Measurements from ENCODE around the gene SLC11A1.

Gene SLC11A1, protein sequence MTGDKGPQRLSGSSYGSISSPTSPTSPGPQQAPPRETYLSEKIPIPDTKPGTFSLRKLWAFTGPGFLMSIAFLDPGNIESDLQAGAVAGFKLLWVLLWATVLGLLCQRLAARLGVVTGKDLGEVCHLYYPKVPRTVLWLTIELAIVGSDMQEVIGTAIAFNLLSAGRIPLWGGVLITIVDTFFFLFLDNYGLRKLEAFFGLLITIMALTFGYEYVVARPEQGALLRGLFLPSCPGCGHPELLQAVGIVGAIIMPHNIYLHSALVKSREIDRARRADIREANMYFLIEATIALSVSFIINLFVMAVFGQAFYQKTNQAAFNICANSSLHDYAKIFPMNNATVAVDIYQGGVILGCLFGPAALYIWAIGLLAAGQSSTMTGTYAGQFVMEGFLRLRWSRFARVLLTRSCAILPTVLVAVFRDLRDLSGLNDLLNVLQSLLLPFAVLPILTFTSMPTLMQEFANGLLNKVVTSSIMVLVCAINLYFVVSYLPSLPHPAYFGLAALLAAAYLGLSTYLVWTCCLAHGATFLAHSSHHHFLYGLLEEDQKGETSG

DNA sequence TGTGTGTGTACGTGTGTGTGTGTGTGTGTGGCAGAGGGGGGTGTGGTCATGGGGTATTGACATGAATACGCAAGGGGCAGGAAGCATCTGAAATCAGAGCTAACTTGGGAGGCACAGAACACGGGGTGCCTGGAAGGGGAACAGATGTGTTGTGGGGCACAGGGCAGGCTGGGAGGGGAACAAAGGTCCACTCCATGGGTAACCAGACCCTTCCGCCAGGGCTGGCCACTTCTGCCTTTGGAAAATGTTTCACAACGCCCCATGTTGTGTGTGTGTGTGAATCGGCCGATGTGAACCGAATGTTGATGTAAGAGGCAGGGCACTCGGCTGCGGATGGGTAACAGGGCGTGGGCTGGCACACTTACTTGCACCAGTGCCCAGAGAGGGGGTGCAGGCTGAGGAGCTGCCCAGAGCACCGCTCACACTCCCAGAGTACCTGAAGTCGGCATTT lies at the start of gene SLC11A1:
SLC11A1 (plus strand) TSS at position 358 of the 451 bp plus-strand sequence. CDS start 96 bp downstream, outside the sequence.
- Mint-ChIP-seq H3K9me3 (no peaks in the 10 kb centered on the region), H3K36me3 (ENCODE audit: low read depth) (no peaks in the 10 kb centered on the region), H3K27me3 (no peaks in the 10 kb centered on the region), H3K27ac (no peak within 1 kb of the TSS), H3K4me3 (no peak within 1 kb of the TSS), H3K4me1 (no peaks in the 10 kb centered on the region)
- ATAC-seq = no peak
- no peak for DNase-seq

DNA sequence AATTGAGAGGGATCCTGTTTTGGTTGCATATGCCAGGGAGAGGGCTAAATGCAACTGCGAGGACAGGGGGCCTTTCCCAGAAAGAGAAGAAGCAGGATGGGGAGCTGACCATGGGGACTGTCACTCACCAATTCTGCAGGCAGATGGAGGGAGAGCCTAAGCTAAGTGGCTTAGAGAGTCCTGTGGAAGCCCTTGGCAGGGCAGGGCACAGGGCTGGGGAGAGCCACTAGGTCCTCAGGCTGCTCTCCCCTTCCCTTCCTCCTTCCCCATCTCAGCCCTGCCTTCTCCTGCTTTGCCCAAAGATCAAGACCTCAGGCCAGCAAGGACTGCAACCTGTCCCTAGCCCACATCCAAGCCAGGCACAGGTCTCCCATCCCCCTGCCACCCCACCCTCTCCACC lies 49.8 kb upstream of the SLC11A1 start:
- DNase-seq (no peak), ATAC-seq (no peak)
- Mint-ChIP-seq H3K4me3 (peak overlapping the region; percentile 21), H3K4me1 (peaks cover 14% of the 10 kb centered on the region), H3K36me3 (ENCODE audit: low read depth) (no peaks in the 10 kb centered on the region), H3K27ac (no peak overlapping the region), H3K9me3 (no peaks in the 10 kb centered on the region), H3K27me3 (no peaks in the 10 kb centered on the region)

DNA sequence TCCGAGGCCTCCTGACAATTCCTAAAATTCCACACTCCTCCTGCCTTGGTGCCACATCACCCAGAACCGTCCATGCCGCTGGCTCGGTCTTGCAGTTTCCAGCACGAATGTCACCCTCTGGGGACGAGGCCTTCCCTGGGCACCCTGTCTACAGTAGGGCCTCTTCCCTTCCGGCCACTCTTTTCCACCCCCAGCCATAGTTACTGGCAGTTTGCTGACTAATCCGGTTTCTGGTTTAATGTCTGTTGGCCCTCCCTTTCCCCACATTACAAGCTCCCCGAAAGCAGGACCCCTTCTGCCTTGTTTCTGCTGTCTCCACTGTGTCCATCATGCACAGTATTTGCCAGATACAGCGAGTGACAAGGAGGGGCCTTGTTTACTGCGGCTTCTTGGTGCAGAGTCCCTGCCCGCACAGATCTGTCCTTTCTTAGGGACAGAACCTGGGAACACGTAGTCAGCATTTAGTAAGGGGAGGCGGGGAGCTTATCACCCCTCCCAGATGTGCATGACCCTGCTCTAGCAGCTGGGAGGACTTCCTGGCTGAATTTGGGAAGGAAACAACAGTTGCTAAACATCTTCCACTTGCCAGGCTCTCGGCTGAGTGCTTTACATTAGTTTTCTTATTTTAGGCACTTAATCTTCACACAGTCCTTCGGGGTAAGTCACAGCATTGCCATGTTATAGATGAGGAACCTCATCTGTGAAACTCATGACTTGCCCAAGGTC lies 49.0 kb upstream of the SLC11A1 start:
- peak; percentile 17 for ATAC-seq
- Mint-ChIP-seq H3K4me1 (peaks cover 10% of the 10 kb centered on the region), H3K4me3 (peak overlapping the region; percentile 21), H3K36me3 (ENCODE audit: low read depth) (no peaks in the 10 kb centered on the region), H3K9me3 (no peaks in the 10 kb centered on the region), H3K27me3 (peaks cover 1% of the 10 kb centered on the region), H3K27ac (no peak overlapping the region)
- no peak for DNase-seq

DNA sequence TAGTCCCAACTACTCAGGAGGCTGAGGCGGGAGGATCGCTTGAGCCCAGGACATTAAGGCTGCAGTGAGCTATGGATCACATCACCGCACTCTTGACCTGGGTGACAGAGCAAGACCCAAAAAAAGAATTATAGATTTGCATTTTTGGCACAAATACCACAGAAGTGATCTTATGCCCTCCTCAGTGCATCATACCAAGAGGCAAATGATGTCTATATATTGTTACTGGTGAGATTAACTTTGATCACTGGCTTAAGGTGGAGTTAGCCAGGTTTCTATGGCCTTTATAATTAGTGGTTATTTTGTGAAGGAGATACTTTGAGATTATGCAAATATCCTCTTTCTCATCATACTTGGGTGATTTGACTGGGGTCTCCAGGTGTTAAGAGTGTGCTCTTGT lies 47.5 kb upstream of the SLC11A1 start:
- Mint-ChIP-seq H3K27me3 (peaks cover 1% of the 10 kb centered on the region), H3K4me3 (no peak overlapping the region), H3K27ac (no peak overlapping the region), H3K9me3 (no peaks in the 10 kb centered on the region), H3K36me3 (ENCODE audit: low read depth) (no peaks in the 10 kb centered on the region), H3K4me1 (peaks cover 10% of the 10 kb centered on the region)
- DNase-seq = no peak
- ATAC-seq = no peak

DNA sequence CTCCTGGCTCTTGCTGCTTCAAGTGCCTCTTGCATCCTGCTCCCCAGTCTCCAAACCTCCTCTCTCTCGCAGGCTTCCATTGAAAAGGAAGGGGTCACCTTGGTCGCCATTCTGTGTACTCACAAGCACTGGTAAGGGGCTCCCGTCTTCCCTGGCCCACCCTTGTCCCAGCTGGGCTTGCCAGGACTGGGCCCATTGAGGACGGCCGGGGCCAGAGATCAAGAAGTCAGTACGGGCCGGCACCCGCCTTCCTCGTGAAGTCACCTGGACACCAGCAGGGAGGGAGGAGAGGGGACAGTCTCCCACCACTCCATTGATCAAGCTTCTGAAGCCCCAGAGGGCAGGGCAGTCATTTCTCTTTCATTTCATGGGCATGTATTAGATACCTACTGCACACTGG lies 41.4 kb upstream of the SLC11A1 start:
- Mint-ChIP-seq H3K27ac (no peak overlapping the region), H3K9me3 (no peaks in the 10 kb centered on the region), H3K36me3 (ENCODE audit: low read depth) (no peaks in the 10 kb centered on the region), H3K27me3 (peaks cover 1% of the 10 kb centered on the region), H3K4me3 (no peak overlapping the region), H3K4me1 (no peaks in the 10 kb centered on the region)
- DNase-seq (no peak), ATAC-seq (no peak)

DNA sequence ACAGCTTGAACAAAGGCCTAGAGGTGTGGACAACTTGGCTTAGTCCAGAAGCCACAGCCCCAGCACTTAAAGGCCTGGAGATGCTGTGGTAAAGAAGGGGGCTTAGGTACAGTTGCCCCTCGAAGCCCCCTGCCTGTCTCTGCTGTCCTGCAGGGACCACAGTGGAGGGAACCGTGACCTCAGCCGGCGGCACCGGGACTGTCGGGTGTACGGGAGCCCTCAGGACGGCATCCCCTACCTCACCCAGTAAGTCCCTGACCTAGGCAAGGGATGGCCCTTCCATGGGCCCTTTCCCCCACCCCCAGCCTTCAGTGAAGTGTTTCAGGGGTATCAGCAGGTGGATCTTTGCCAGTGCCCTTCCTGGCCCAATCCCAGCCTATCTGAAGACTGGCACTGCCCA lies 40.7 kb upstream of the SLC11A1 start:
- Mint-ChIP-seq H3K27me3 (peaks cover 1% of the 10 kb centered on the region), H3K36me3 (ENCODE audit: low read depth) (no peaks in the 10 kb centered on the region), H3K4me1 (no peaks in the 10 kb centered on the region), H3K9me3 (no peaks in the 10 kb centered on the region), H3K27ac (no peak overlapping the region), H3K4me3 (no peak overlapping the region)
- no peak for ATAC-seq
- DNase-seq = no peak

DNA sequence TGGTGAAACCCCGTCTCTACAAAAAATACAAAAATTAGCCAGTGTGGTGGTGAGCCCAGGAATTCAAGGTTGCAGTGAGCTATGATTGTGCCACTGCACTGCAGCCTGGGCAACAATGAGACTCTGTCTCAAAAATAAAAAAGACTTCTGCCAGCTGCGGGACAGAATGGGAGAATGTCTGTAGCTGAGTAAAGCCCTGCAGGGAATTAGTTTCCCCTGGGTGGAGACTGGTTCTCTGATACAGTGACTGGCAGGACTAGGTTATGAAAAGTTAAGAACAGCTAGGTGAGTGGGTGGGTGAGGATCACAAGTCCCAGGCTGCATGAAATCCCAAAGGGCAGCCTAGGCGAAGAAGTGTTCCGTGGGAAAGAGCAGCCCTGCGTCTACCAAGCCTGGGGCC lies 39.2 kb upstream of the SLC11A1 start:
- Mint-ChIP-seq H3K27ac (no peak overlapping the region), H3K36me3 (ENCODE audit: low read depth) (no peaks in the 10 kb centered on the region), H3K9me3 (no peaks in the 10 kb centered on the region), H3K27me3 (no peaks in the 10 kb centered on the region), H3K4me3 (no peak overlapping the region), H3K4me1 (no peaks in the 10 kb centered on the region)
- no peak for ATAC-seq
- DNase-seq = no peak

DNA sequence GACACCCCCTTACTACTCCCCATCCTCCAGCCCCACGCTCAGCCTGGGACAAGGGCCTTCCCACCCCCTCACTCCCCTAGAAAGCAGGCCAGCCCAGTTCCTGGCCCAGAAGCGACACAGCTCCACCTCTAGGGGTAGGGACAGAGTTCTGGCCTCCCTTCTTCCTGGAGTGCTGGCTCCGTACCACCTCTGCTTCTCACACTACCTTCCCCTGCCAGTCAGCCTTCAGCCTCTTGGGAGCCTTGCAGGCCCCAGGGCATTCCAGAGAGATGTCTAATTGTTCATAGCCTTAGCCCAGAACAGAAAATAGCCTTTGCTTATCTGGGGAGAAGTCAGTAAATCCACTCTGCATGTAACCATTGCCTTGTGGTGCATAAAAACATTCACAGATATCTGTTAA lies 38.5 kb upstream of the SLC11A1 start:
- DNase-seq (no peak), ATAC-seq (no peak)
- H3K9me3 Mint-ChIP-seq = no peaks in the 10 kb centered on the region
- H3K27me3 Mint-ChIP-seq = no peaks in the 10 kb centered on the region
- no peaks in the 10 kb centered on the region for H3K4me1 Mint-ChIP-seq
- no peaks in the 10 kb centered on the region for H3K36me3 Mint-ChIP-seq (ENCODE audit: low read depth)
- no peak overlapping the region for H3K4me3 Mint-ChIP-seq
- no peak overlapping the region for H3K27ac Mint-ChIP-seq

DNA sequence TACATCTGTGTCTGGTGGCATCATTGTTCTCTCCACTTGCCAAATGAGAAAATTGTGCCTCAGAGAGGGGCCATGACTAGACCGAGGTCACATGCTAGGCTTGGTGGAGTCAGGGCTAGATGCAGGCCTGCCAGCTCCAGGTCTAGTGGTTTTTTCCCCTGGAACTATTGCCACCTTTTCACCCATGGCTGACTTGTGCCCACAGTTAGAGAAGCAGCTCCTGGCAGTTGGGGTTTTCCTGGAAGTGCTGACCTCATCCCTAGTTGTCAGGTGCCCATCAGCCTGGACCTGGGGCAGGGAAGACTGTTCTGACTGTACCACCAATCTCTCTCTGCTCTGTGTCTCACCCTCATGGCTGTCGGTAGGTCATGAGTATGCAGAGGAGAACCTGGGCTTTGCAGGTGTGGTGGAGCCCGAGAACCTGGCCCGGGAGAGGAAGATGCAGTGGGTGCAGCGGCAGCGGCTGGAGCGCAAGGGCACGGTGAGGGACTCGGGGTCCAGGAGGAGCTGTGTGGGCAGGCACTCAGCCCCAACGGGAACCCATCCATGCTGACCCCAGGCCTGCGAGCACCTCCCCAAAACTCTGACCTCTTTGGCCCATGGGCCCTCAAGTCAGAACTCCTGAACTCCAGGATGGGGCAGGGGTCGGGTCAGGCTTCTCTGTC lies 37.9 kb upstream of the SLC11A1 start:
- ATAC-seq (no peak), DNase-seq (no peak)
- H3K4me3 Mint-ChIP-seq = no peak overlapping the region
- H3K4me1 Mint-ChIP-seq = no peaks in the 10 kb centered on the region
- H3K27ac Mint-ChIP-seq = no peak overlapping the region
- no peaks in the 10 kb centered on the region for H3K36me3 Mint-ChIP-seq (ENCODE audit: low read depth)
- H3K9me3 Mint-ChIP-seq = no peaks in the 10 kb centered on the region
- no peaks in the 10 kb centered on the region for H3K27me3 Mint-ChIP-seq

DNA sequence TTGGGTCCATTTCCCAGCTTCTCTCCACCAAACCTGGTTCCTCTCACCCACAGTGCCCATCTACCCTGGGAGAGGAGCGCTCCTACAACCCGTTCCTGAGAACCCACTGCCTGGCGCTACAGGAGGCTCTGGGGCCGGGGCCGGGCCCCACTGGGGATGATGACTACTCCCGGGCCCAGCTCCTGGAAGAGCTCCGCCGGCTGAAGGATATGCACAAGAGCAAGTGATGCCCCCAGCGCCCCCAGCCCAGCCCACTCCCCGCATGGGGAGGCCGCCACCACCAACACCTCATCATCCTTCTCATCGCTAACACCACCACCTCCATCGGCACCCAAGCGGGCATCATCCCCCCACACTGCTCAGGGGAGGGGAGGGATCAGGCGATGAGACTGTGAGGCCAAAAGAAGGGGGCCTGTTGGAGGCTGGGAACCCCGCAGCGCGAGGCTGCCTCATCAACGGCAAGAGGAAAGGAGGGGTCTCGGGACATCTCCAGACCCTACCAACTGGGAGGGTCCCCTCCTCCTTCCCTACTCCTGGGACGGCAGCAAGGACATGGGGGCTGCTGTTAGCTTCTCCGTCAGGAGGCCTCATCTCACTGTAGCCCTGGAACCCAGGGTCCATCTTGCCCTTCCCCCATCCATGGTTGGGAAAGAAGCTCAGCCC lies 37.2 kb upstream of the SLC11A1 start:
- H3K9me3 Mint-ChIP-seq = no peaks in the 10 kb centered on the region
- H3K4me1 Mint-ChIP-seq = no peaks in the 10 kb centered on the region
- H3K27me3 Mint-ChIP-seq = no peaks in the 10 kb centered on the region
- no peaks in the 10 kb centered on the region for H3K36me3 Mint-ChIP-seq (ENCODE audit: low read depth)
- DNase-seq (no peak), ATAC-seq (no peak)
- H3K4me3 Mint-ChIP-seq = no peak overlapping the region
- no peak overlapping the region for H3K27ac Mint-ChIP-seq

DNA sequence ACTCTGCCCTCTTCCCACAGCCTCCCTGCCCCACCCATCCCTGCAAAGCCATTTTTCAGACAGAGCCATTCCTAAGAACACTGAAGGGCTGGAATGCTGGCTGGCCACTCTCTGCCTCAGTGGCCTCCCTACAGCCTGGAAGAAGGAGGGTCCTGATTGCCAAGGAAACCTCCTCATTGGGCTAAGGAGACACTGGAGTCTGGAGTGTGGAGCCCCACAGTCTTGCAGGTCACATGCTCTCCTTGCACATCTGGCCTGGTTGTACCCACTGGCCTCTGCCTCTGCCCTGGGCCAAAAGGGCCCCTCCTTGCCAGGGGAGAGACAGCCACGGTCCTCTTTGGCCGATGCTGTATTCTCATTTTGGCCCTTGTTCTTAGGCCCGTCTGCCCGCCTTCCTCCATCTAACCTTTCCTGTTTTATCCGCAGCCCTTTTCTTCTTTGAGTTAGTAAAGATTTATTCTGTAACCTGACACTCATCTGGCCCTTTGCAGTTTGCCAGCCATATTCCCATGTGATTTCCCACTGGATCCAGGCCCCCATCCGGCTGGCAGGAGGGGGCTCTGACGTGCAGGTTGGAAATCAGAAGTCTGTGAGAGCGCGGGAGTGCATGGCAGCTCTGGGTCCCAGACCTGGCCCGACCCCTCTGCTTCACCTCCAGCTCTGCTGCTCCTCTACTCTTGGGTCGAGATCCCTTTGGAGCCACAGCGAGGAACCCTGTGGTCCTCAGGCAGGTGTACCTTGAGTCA lies 36.4 kb upstream of the SLC11A1 start:
- H3K4me3 Mint-ChIP-seq = no peak overlapping the region
- no peak for DNase-seq
- no peak for ATAC-seq
- no peaks in the 10 kb centered on the region for H3K9me3 Mint-ChIP-seq
- H3K36me3 Mint-ChIP-seq (ENCODE audit: low read depth) = no peaks in the 10 kb centered on the region
- H3K27ac Mint-ChIP-seq = no peak overlapping the region
- H3K27me3 Mint-ChIP-seq = no peaks in the 10 kb centered on the region
- H3K4me1 Mint-ChIP-seq = no peaks in the 10 kb centered on the region

DNA sequence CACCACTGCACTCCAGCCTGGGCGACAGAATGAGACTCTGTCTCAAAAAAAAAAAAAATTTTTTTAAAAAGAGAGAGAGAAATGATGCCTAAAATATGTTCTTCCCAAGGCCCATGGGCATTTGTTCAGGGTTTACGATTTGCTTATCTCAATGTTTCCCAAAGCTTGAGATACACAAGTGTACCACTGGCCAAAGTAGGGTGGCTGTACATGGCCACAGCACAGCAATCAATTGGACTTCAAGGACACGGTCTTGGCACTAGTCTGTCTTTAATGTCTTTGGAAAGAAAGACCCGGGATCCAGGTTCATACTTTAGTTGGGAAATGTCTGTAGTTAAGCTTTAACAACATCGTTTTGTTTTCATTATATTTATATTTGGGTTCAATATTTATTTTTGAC lies 34.9 kb upstream of the SLC11A1 start:
- Mint-ChIP-seq H3K36me3 (ENCODE audit: low read depth) (peaks cover 3% of the 10 kb centered on the region), H3K4me3 (no peak overlapping the region), H3K27me3 (no peaks in the 10 kb centered on the region), H3K9me3 (peaks cover 6% of the 10 kb centered on the region), H3K4me1 (no peaks in the 10 kb centered on the region), H3K27ac (no peak overlapping the region)
- ATAC-seq (no peak), DNase-seq (no peak)

DNA sequence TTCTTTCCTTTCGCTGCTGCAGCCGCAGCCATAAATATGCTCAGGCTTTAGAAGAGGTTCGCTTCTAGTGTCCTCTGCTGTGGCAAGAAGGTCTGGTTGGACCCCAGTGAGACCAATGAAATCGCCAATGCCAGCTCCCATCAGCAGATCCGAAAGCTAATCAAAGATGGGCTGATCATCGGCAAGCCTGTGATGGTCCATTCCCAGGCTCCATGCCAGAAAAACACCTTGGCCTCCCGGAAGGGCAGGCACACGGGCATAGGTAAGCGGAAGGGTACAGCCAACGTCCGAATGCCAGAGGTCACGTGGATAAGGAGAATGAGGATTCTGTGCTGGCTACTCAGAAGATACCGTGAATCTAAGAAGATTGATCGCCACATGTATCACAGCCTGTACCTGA lies 28.0 kb upstream of the SLC11A1 start:
- Mint-ChIP-seq H3K36me3 (ENCODE audit: low read depth) (peaks cover 3% of the 10 kb centered on the region), H3K27ac (no peak overlapping the region), H3K27me3 (no peaks in the 10 kb centered on the region), H3K4me3 (no peak overlapping the region), H3K9me3 (peaks cover 11% of the 10 kb centered on the region), H3K4me1 (no peaks in the 10 kb centered on the region)
- no peak for ATAC-seq
- DNase-seq = no peak
